Measurements from ENCODE around the gene SERPINA4.
"Not testable (repeated sequence)": the region's sequence is repeated elsewhere in the genome, so short reads cannot be mapped to it uniquely, and the experiment has no call there.

The SERPINA4 gene

DNA sequence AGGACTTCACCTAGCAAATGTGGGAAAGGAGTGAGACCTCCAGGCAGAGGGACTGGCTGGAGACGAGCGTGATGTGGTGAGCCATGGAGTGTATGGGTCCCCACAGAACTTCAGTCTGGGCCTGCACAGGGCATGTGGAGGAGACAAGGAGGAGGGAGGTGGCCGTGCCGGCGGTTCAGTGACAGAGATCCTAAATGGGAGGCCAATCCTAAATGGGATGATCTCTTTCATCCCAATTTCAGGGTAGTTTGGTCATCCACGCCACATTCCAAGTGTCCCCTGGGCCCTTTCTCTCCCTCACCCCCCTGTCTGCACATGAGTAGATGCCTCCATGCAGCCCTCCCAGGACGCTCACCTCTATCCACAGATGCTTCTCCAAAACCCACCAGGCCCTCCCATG, 33.2 kb downstream of the SERPINA4 start:
- DNase-seq, result no peak

DNA sequence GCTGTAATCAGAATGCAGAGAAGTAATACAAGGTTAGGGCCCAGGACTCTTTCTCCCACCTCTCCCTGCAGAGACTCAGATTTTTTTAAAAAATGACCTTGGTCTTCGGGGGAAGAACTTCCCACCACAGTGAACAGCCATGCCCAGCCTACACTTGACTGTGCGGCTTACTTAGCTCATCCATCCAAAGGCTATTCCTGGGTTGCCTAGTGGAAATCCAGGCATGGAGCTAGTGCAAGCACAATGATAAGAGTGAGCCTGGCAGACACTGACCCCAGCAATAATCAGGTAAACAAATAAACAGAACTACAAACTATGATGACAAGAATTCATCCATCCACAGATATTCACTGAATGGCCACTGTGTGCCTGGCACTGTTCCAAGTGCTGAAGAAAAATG, 34.7 kb downstream of the SERPINA4 start:
- DNase-seq, result no peak

GRCh38 chr14:94596361-94596760, 35.1 kb downstream of the SERPINA4 start:
- no peak for DNase-seq

GRCh38 chr14:94597788-94598187, 36.5 kb downstream of the SERPINA4 start:
- no peak for DNase-seq

DNA sequence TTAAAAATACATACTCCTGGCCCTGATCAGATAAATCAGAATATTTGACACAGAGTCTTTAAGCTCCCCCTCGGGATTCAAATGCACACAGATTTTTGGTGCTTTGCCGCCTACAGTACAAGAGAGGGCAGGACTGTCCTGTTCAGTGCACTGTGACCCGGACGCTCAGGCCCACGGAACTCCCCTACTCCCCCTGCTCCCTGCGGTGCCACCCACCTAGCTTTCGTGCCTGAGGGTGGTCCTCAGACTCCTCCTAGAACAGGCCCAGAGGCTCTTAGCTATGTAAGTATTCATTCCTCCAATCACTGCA, 37.2 kb downstream of the SERPINA4 start:
- DNase-seq, result no peak

- no peak for DNase-seq
These were observed 37.8 kb downstream of the SERPINA4 start for GRCh38 chr14:94598816-94599655.

DNA sequence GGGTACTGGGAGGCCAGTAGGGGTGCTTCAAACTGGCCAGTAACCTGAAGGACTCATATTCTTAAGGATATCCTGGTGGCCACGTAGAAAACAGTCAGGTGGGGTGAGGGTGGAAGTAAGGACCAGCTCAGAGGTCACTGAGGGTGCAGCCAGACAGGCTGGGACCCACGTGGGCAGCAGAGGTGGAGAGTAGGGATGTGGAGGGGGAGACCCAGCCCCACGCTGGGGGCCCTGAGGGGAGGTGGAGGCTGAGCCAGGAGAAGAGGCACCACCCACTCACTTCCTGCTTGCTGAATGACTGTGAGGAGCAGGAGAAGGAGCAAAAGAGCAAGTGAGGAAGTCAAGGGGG, 38.4 kb downstream of the SERPINA4 start:
- DNase-seq, result no peak

DNA sequence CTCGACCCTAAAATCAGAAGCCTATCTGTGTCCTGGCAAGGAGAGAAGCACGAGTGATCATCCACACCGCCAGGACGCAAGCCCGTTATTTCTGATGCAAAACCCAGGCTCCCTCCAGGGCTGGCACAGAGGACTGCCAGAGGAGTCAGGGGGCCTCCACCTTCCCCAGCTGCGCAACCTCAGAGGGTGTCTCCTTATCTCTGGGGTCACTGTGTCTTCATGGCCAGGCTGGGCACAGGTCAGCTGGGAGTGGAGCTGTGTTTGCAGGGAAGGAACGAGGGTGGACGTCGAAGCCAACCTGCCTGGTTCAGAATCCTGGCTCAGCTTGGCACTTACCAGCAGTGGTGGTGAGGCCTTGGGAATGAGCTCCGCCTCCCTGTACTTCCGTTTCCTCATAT, 38.9 kb downstream of the SERPINA4 start:
- DNase-seq, result no peak

DNA sequence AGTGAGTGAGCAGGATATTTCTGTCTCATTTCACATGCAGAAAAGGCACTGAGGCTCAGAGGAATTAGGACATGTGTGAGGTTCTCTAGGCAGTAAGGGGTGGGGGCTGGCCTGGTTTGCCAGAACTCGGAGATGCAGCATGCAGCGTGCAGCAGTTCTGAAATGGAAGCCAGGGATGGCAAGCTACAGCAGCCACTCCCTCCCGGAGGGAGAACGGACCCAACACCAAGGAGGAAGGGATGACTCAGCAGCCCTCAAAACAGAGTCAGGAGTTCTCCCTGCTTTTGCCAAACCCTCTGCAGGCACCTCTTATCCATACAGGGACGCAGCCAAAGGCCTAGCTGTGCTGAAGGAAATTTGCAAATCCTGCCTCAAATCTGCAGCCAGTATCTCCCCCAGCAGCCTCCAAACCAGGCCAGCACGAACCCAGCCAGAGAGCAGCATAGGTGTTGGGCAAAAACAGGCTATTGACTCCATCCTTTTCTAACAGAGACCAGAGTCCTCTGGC, 40.7 kb downstream of the SERPINA4 start:
- DNase-seq, result no peak

DNA sequence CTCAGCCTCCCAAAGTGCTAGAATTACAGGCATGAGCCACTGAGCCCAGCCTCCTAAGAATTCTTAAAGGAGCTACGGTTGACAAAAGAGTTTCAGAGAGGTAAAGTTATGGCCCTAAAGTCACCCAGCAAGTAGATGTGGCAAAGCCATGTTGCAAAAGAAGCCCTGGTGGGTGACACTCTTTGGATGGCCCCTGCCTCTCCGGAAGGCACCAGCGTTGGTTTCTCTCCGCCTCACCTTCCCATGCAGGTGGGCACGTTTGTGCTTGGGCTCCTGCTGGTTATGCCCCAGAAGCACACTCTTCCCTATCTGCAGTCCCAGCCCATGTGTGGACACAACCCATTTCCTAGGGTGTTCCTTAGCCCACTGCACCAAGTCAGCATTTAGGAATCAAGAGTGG, 41.5 kb downstream of the SERPINA4 start:
- DNase-seq, result no peak

- DNase-seq, result no peak
These were observed 44.1 kb downstream of the SERPINA4 start for GRCh38 chr14:94605361-94605760.

DNA sequence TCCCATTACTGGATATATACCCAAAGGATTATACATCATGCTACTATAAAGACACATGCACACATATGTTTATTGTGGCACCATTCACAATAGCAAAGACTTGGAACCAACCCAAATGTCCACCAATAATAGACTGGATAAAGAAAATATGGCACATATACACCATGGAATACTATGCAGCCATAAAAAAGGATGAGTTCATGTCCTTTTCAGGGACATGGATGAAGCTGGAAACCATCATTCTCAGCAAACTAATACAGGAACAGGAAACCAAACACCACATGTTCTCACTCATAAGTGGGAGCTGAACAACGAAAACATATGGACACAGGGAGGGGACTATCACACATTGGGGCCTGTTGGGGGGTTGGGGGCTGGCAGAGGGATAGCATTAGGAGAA, 47.7 kb downstream of the SERPINA4 start:
- not testable (repeated sequence) for DNase-seq

- DNase-seq, result no peak
These were observed 49.9 kb downstream of the SERPINA4 start for GRCh38 chr14:94611179-94611578.

DNA sequence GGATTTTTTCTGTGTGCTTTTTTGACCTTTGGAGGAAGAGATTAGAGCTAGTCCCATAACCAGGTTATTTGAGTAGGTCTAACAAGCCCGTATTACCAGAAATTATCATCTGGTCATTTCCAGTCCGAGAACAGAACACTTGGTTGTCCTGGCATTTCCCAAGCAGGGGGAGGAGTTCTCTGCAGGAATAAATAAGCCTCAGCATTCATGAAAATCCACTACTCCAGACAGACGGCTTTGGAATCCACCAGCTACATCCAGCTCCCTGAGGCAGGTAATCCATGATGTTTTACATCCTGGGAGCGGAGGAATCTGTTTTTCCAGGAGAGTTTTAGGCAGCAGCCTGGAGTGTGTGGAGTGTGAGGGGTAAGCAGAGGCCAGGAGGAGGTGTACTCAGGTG, 50.9 kb downstream of the SERPINA4 start, which contains the start of gene SERPINA3:
SERPINA3 (plus strand) TSS at position 218 of the 400 bp plus-strand sequence. CDS start 2,051 bp downstream, outside the sequence.
- no peak for DNase-seq

DNA sequence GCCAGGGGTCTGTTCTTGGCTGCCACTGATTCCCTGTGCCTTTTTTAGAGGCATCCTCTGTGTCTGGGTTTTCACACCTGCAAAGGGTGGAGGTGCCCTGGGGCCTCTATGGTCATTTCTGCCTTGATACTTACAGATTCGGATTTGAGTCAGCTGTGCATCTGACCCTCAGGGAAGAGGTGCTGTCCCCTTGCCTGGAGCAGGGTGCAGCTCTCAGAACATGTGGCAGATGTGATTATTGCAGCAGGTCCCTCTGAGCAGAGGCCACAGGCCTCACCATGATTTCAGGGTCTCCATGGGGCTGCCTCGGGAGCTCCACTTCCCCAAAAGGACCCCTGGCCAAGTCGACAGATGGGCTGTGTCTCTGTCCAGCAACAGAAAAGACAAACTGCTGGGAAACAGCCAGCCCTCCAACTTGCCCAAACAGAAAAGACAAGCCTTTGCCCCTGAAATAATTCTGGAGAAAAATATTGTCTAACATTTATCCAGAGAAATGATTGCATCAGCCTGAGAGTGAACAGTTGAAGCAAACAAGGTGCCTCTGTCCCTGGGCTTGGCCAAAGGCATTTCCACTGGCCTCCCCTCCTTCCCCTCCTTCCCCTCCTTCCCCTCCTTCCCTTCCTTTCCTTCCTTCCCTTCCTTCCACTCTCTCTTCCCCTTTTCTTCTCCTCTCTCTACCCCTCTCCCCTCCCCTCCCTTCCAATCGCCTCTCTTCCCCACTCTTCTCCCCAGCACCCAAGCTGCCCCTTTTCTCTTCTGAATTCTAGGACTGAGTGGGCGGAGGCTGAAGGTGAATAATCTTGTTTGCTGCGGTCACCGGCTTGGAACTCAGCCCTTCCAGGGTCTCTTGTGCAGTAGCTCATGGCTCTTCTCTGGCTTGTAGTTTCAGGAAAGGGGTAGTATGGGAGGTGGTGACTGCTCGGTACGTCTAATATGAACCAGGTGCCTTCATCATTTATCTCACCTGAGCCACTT, 51.6 kb downstream of the SERPINA4 start:
- no peak for DNase-seq

- no peak for DNase-seq
These were observed 52.7 kb downstream of the SERPINA4 start for GRCh38 chr14:94613720-94614644.

- DNase-seq, result no peak
These were observed 53.6 kb downstream of the SERPINA4 start for GRCh38 chr14:94614802-94615201.

DNA sequence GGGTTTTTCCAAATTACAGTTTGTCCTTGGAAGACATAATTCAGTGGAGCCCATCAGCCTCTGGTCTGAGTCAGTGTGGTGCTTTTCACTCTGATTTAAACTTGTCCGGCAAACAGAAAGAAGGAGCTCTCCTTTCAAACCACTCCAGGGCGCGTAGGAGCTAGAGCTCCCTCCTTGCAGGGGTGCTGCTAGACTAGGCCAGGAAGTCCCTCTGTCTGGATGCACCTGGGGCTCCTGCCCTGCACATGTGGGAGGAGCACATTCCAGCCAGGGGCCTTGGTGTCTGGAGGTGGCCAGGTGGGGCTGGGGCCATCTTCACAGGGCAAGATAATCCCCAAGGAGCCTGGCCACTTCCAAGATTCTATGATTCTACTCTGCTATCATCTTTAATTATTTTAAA, 54.0 kb downstream of the SERPINA4 start:
- no peak for DNase-seq

DNA sequence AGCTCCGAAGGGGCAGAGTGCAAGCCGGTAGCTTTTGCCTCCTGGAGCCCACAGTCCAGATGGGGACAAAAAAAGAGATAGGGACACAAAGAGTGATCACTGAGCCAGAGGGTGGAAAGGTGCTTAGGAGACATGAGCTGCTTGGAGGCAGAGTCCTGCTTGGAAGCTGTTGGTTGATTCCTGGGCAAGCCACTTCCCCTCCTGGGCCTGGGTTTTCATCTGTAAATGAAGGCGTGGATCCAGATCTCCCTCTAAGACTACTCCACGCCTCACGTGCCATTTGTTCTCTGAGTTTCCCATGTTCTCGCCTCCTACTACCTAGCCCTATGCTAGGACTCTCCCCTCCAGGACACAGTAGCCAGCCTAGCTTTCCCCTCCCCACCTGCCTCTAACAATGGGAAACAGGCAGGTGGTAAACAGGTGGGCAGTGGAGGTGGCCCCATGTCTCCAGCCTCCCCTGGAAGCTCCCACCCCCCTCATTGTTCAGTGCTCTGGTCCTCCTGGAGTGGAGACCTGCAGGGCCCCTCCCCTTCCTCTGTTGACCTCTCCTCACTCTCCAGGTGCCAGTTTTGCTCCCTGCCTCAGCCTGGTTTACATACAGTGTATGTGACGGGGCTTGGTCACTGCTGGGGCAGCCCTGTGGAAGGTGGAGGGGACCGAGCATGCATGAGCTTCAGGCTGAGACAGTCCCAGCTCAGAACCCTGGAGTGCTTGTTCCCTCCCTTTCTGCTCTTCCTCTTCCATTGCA, 54.8 kb downstream of the SERPINA4 start:
- DNase-seq, result no peak

DNA sequence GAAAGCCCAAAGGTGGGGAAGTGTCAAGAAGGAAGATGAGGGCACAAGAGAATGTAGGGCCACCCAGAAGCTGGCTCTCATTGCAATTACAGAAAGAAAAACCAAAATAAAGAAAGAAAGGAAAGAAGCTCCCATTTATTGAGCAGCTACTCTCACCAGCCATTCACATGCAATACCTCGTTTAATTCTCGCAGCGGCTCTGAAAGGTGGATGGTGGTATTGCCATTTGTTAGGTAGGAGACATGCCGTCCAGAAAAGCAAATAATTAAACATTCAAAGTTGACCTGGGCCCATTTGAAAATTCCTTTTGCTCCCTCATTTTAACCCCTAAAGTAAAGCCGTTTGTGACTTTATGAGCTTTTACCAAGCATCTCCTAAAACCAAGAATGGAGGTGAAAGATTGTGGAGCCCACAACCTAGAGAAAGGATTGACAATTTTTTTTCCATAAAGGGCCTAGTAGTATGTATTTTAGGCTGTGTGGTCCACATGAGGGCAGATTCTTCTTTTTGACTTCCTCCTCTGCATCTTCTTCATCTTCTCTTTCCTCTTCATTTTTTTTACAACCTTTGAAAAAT, 56.2 kb downstream of the SERPINA4 start:
- no peak for DNase-seq

- no peak for DNase-seq
These were observed 57.0 kb downstream of the SERPINA4 start for GRCh38 chr14:94617988-94618822.

Data from NCI-H526 treated with DMSO at 0.1 percent for 48 hours (cell line).